Psoas muscle (tissue), 8 donors: ENCODE measurements around the gene EPC1. TPM values are rescaled to one million over a fixed set of nuclear protein-coding genes. Genes with fewer than 3 reads are reported as not detected.
"Not testable (repeated sequence)": the region's sequence is repeated elsewhere in the genome, so short reads cannot be mapped to it uniquely, and the experiment has no call there.

Source experiments
- ATAC-seq, 4 donors: fragments of 200-7000 bp; cut with Tn5 transposase; one replicate each; pipeline ENCODE4 v1.9.1; 2020; ENCODE audit warnings: moderate library complexity in 3 of 4, mild to moderate bottlenecking in 2 of 4
- DNase-seq, 2 donors: peaks; one replicate each; pipeline ENCODE4 v3.0.0-alpha.2; 2020
- H3K27ac ChIP-seq: fragments of 200-600 bp; one replicate; pipeline ENCODE4 v1.8.0; 2022
- H3K27me3 ChIP-seq, 3 donors: fragments of 200-600 bp in 1 of 3; one replicate each; pipeline versions ENCODE4 v1.6.1 to v1.8.0; 2013 to 2022; ENCODE audit warnings: low read length in 2 of 3, mild to moderate bottlenecking in 2 of 3, moderate library complexity in 1 of 3; ENCODE audit not compliant: insufficient read depth in 3 of 3
- H3K36me3 ChIP-seq, 2 donors: fragments of 200-600 bp in 1 of 2; one replicate each; pipeline versions ENCODE4 v1.6.1 to v1.8.0; 2013 to 2022; ENCODE audit warnings: low read depth in 1 of 2, mild to moderate bottlenecking in 1 of 2, moderate library complexity in 1 of 2; ENCODE audit not compliant: insufficient read depth in 1 of 2
- H3K4me1 ChIP-seq: fragments of 200-600 bp; one replicate; pipeline ENCODE4 v1.8.0; 2022
- H3K4me3 ChIP-seq: fragments of 200-600 bp; one replicate; pipeline ENCODE4 v1.8.0; 2022; ENCODE audit warnings: mild to moderate bottlenecking
- H3K9me3 ChIP-seq: fragments of 200-600 bp; one replicate; pipeline ENCODE4 v1.8.0; 2022
- CTCF ChIP-seq: fragments of 200-600 bp; IDR thresholded peaks from one replicate; pipeline ENCODE4 v1.8.0; 2022; ENCODE audit warnings: antibody characterized with exemption
- WGBS, 3 donors: extraction: QIAGEN DNeasy Blood & Tissue Kit; methylation state at CpG; one replicate each; pipeline versions ENCODE4 v1.1.6 to v1.1.7; 2013; 5-methylcytosine and 5-hydroxymethylcytosine counted together
- intact Hi-C, 2 donors: fragments of 100-400 bp; cut with DNase I; formaldehyde crosslinking; loops; one replicate each; pipeline versions ENCODE4 v1.11.0 to v1.14.2; 2022
- polyA plus RNA-seq, 3 donors: library from polyadenylated mRNA; stranded (reverse); fragments of 200-250 nt; gene quantifications; one replicate each; pipeline ENCODE4 v1.2.3, GENCODE V29; 2013
- total RNA-seq, 4 donors: library from RNA; stranded (reverse); fragmentation: NEBNext Ultra II Directional in 2 of 4; extraction: Animal tissue kit (Norgen Biotek cat#: 25700) in 2 of 4; gene quantifications; one replicate each; pipeline versions ENCODE4 v1.2.1 to v1.2.4, GENCODE V29; 2021 to 2023
- donor health status: healthy with polysubstance abuse.
- donor health status: DM: no; HTN: no; CAD: no; lungs with moderate emphysema.
- donor health status: Bipolar disorder and iron deficiency.
- donor health status: healthy.
- donor health status: DM: yes; HTN: yes; CAD: no.
- donor health status: DM: no; HTN: no; CAD: no.
- donor health status: DM: no; HTN: no; CAD: no.
- donor health status: DM: yes; HTN: yes; CAD: no.

The EPC1 gene
- total and polyA plus RNA-seq, 7 donors = 19.5 to 37.1 (median 23.4) TPM

GRCh38 chr10:32229170-32229569, 117.8 kb downstream of the EPC1 start:
- intact Hi-C loops = no loop called here
- TF ChIP-seq CTCF = no peak
- no peak for DNase-seq
- 59 to 81% (median 63%) methylated on average over 3 of the region's 3 CpGs for WGBS, 3 donors
- Histone ChIP-seq H3K9me3 (no peaks in the 10 kb centered on the region), H3K27me3 (no peaks in the 10 kb centered on the region), H3K4me1 (no peaks in the 10 kb centered on the region), H3K36me3 (no peaks in the 10 kb centered on the region), H3K27ac (no peak overlapping the region), H3K4me3 (no peak overlapping the region)
- ATAC-seq = no peak

DNA sequence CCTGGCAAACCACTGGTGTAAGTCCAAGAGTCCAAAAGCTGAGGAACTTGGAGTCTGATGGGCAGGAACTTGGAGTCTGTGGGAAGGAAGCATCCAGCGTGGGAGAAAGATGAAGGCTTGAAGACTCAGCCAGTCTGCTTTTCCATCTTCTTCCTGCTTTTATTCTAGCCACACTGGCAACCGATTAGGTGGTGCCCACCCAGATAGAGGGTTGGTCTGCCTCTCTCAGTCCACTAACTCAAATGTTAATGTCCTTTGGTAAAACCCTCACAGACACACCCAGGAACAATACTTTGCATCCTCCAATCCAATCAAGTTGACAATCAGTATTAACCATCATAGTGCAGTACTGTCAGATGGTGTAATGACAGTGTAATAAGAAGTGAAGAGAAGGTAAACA, 119.2 kb downstream of the EPC1 start:
- Histone ChIP-seq H3K27me3 (no peaks in the 10 kb centered on the region), H3K4me1 (no peaks in the 10 kb centered on the region), H3K9me3 (no peaks in the 10 kb centered on the region), H3K36me3 (no peaks in the 10 kb centered on the region), H3K27ac (no peak overlapping the region), H3K4me3 (no peak overlapping the region)
- intact Hi-C loops = no loop called here
- WGBS, 3 donors = 41 to 60% (median 57%) methylated on average over 2 of the region's 2 CpGs
- ATAC-seq (no peak), DNase-seq (no peak)
- TF ChIP-seq CTCF = no peak

GRCh38 chr10:32226624-32227023, 120.3 kb downstream of the EPC1 start:
- ATAC-seq = no peak
- H3K27ac ChIP-seq = no peak overlapping the region
- no peak overlapping the region for H3K4me3 ChIP-seq
- H3K4me1 ChIP-seq = no peaks in the 10 kb centered on the region
- DNase-seq = no peak
- no peak for TF ChIP-seq CTCF
- intact Hi-C loops = no loop called here
- 93 to 100% (median 100%) methylated on average over 1 of the region's 1 CpG for WGBS, 3 donors
- no peaks in the 10 kb centered on the region for H3K9me3 ChIP-seq
- H3K27me3 ChIP-seq = no peaks in the 10 kb centered on the region
- no peaks in the 10 kb centered on the region for H3K36me3 ChIP-seq

DNA sequence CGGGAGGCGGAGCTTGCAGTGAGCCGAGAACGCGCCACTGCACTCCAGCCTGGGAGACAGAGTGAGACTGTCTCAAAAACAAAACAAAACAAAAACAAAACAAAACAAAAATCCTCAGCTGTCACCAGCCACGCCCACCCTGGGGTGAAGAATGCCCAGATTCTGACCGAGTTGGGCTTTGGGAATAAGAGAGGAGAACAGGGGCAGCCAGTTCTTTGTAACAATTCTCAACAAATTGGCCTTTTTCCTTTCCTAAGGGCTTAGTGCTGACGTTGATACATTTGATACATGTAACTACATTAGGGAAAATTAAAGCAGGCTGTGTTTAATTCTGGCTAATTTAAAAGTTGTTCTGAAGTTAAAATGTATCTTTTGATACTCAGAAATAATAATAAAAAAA, 121.0 kb downstream of the EPC1 start:
- Histone ChIP-seq H3K9me3 (no peaks in the 10 kb centered on the region), H3K27ac (no peak overlapping the region), H3K36me3 (no peaks in the 10 kb centered on the region), H3K27me3 (no peaks in the 10 kb centered on the region), H3K4me1 (no peaks in the 10 kb centered on the region), H3K4me3 (no peak overlapping the region)
- DNase-seq = no peak
- TF ChIP-seq CTCF = no peak
- 66 to 73% (median 70%) methylated on average over 7 to 8 of the region's 8 CpGs for WGBS, 3 donors
- ATAC-seq = no peak
- intact Hi-C loops = no loop called here

DNA sequence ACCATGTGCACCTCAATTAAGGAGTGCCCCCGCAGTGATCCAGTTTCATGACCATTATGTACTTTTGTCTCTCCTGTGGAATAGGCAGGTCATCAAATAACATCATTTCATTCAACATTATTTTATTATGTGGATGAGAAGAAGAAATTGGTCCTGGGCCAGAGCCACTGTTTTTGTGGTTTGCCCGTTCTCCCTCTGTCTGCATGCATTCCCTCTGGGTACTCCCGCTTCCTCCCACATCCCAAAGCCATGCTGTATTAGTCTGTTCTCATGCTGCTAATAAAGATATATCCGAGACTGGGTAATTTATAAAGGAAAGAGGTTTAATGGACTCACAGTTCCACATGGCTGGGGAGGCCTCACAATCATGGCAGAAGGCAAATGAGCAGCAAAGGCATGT, 124.6 kb downstream of the EPC1 start:
- 40 to 54% (median 46%) methylated on average over 4 of the region's 4 CpGs for WGBS, 3 donors
- H3K27me3 ChIP-seq, H3K36me3 ChIP-seq, H3K4me1 ChIP-seq, ATAC-seq, intact Hi-C loops, H3K4me3 ChIP-seq, H3K9me3 ChIP-seq, H3K27ac ChIP-seq, DNase-seq: not testable (repeated sequence)

DNA sequence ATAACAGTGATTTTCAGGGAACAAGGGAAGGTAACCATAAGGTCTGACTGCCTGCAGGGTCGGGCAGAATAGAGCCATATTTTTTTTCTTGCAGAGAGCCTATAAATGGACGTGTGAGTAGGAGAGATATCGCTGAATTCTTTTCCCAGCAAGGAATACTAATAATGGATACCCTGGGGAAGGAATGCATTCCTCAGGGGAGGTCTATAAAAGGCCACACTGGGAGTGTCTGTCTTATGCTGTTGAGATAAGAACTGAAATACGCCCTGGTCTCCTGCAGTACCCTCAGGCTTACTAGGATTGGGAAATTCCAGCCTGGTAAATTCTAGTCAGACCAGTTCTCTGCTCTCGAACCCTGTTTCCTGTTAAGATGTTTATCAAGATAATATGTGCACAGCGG, 127.8 kb downstream of the EPC1 start:
- H3K27me3 ChIP-seq, ATAC-seq, H3K9me3 ChIP-seq, H3K36me3 ChIP-seq, H3K4me1 ChIP-seq, intact Hi-C loops, H3K4me3 ChIP-seq, DNase-seq, H3K27ac ChIP-seq: not testable (repeated sequence)
- WGBS, 3 donors = 86 to 90% (median 87%) methylated on average over 6 of the region's 6 CpGs

DNA sequence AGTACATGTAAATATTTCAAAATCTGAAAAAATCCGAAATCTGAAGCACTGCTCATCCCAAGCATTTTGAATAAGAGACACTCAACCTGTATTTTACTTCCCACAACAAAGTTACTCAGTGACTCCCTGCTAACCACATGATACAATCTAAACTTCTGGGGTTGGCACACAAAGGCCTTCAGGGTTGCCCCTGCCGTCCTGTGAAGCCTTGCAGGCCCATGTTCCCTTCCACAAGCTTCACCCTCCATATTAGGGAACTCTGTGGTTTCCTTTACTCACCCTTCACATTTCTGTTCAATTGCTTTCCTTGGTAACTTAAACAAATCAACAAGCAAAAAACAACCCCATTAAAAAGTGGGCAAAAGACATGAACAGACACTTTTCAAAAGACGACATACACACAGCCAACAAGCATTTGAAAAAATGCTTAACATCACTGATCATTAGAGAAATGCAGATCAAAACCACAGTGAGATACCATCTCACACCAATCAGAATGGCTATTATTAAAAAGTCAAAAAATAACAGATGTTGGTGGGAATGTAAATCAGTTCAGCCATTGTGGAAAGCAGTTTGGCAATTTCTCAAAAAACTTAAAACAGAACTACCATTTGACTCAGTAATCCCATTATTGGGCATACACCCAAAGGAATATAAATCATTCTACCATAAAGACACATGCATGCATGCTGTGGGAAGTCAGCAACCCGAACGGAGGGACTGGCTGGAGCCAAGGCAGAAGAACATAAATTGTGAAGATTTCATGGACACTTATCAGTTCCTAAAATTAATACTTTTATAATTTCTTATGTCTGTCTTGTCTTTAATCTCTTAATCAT, 128.5 kb downstream of the EPC1 start:
- ATAC-seq, H3K4me1 ChIP-seq, DNase-seq, intact Hi-C loops, H3K4me3 ChIP-seq, H3K27ac ChIP-seq, H3K9me3 ChIP-seq, H3K36me3 ChIP-seq, H3K27me3 ChIP-seq: not testable (repeated sequence)
- WGBS, 3 donors = 60 to 69% (median 64%) methylated on average over 5 of the region's 5 CpGs
